Tibial nerve (tissue), 4 donors: ENCODE measurements around the gene COL4A6.

Source experiments
- EP300 ChIP-seq, 2 donors: sonication (generic); formaldehyde crosslinking; IDR thresholded peaks; one replicate each; pipeline ENCODE4 v1.6.1; 2017; ENCODE audit warnings: antibody characterized with exemption in 2 of 2, mild to moderate bottlenecking in 1 of 2
- POLR2A ChIP-seq, 2 donors: fragments of 450-650 bp; IDR thresholded peaks; one replicate each; pipeline ENCODE4 v1.6.1; 2017; ENCODE audit warnings: antibody characterized with exemption in 2 of 2, mild to moderate bottlenecking in 2 of 2, moderate library complexity in 2 of 2
- TF ChIP-seq, protein P1 (sequence below), 5 experiments: fragments of 200-600 bp in 3 of 5; fragments of 450-650 bp in 2 of 5; sonication (generic) in 3 of 5; IDR thresholded peaks; one replicate each; pipeline ENCODE4 v1.5.1; 2016 to 2019; ENCODE audit warnings: antibody characterized with exemption in 5 of 5, mild to moderate bottlenecking in 3 of 5, moderate library complexity in 2 of 5

DNA sequence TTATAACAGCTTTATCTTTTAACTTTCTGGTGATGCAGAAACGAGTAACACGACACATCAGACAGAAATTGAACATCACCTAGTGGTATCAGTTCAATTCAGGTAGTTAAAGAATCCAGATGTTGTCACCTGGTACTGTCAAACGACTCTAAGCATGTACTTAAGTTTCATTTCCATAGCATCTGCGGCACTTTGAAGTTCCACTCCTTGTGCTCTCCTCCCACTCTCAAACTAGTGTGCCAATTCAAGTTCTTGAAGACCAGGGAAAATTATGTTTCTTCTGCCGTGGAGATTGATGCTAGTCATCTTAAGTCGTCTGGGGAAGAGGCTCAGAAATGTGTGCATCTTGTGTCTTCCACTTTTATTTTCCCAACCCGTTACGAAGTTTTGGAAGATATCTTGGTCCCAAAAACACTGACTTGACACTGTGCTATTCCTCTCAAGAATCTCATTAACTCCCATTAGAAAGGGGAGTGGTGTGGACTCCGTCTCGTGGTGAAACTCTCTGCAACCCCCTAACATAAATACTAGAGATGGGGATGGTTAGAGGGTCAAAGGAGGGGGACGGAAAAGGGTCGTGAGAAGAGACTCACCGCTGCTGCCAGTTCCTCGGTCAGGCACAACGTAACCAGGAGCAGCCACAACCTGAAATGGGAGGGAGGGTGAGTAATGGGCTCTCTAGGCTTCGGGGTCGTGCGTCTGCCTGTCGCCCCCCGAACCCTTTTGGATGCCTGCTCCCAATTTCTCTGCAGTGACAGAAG is 693 bp downstream of the COL4A6 start:
- TF ChIP-seq, protein P1, sequence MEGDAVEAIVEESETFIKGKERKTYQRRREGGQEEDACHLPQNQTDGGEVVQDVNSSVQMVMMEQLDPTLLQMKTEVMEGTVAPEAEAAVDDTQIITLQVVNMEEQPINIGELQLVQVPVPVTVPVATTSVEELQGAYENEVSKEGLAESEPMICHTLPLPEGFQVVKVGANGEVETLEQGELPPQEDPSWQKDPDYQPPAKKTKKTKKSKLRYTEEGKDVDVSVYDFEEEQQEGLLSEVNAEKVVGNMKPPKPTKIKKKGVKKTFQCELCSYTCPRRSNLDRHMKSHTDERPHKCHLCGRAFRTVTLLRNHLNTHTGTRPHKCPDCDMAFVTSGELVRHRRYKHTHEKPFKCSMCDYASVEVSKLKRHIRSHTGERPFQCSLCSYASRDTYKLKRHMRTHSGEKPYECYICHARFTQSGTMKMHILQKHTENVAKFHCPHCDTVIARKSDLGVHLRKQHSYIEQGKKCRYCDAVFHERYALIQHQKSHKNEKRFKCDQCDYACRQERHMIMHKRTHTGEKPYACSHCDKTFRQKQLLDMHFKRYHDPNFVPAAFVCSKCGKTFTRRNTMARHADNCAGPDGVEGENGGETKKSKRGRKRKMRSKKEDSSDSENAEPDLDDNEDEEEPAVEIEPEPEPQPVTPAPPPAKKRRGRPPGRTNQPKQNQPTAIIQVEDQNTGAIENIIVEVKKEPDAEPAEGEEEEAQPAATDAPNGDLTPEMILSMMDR (IDR thresholded peaks at IDR 0.05), result no peak
- no peak for TF ChIP-seq POLR2A (IDR thresholded peaks at IDR 0.05)
- TF ChIP-seq EP300 (IDR thresholded peaks at IDR 0.05), result no peak
